ENCODE results near the gene HTN3.
"Not testable (repeated sequence)": the region's sequence is repeated elsewhere in the genome, so short reads cannot be mapped to it uniquely, and the experiment has no call there.

HTN3 gene

DNA sequence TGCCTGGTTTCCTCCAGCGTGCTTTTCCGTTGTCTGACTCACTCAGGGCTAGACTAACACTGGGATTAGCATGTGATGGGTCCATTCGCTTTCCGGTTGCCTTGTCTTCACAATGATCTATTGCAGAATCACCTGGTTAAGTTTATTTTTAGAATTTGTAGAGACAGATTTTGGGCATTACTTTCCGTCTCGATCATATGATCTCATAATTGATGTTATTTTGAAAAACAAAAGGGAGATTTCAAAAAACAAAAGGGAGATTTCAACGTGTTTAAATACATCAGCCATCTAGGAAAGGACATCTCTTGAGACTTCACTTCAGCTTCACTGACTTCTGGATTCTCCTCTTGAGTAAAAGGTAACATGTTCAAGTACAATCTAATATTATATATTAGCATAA, at the start of gene HTN3:
Gene HTN3, plus strand, starts transcription at position 301 of the 400 bp plus-strand sequence. CDS start 2,282 bp downstream, outside the sequence.
- DNase-seq = not testable (repeated sequence)

DNA sequence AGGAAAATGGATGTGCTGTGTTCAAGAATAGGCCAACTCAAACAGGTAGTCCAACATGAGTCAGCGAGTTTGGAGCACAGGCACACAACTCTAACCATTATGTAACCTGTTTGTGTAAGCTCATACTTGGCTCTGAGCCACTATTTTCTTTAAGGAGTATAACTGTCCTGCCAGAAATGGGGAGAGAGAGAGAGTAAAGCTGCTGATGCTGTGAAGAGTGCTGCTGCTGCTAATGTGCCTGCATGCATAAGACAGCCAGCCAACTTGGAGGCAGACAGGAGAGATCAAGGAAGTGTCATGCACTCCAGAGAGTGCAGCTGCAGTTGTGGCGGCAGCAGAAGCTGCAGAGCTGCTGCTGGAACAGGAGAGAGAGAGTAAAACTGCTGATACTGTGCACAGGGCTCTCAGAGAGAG, 44.2 kb upstream of the HTN3 start:
- DNase-seq = no peak

DNA sequence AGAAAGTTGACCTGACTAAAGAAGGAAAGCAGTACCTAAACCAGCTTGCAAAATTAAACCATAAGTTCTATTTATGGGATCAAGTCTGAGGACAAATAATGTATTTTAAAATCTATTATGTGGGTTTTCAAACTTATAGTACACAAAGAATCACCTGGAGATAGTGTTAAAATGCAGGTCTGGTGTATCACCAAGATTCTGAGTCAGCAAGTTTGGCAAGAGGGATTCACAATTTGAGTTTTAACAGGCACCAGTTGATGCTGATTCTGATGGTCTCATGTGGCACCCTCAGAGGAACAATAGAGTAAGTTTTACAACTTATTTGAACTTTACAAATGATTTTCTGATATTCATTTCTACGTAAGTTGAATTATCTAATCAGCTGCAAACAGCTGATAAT, 41.6 kb upstream of the HTN3 start:
- no peak for DNase-seq

DNA sequence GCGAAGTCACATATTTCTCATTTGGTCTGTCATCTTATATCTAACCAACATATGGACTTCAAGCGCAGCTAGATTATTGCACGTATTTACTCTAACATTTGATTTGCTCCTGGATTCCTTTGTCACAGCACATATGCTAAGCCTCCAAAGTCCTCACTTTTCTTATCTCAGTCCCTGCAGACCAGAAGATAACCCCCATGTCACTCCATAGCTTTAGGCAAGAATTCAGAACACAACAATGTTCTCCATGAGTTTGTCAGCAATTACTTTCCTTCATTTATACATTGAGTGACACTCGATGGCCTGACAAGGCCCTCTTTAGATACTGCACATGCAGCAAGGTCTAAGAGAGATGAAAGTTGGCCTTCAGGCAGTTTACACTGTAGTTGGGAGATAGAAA, 37.2 kb upstream of the HTN3 start:
- DNase-seq = no peak

DNA sequence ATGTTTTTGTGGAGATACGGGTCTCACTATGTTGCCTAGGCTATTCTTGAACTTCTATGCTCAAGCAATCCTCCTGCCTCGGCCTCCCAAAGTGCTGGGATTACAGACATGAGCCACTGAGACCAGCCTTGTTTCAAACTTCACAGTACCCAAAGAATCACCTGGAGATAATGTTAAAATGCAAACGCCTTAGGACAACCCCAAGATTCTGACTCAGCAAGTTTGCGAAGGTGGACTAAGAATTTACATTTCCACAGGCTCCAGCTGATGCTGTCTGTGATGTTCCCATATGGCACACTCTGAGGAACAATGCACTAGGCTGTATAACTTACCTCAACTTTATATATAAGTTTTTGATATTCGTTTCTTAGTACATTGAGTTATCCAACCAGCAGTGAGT, 33.5 kb upstream of the HTN3 start:
- DNase-seq = no peak

DNA sequence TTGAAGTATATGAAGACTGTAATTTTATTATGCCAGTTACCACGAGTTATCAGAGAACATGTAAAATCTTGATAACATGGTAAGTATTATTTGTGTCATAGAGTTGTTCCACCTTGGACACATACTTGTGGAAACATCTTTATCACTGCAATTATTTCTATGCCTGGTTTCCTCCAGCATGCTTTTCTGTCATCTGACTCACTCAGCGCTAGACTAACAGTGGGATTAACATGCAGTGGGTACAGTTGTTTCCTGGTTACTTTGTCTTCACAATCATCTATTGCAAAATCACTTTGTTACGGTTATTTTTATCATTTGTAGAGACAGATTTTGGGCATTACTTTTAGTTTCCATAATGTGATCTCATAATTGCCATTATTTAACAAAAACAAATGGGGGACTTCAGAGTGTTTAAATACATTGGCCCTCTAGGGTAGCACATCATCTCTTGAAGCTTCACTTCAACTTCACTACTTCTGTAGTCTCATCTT, 32.7 kb upstream of the HTN3 start, which contains the start of gene STATH:
Gene STATH, plus strand, starts transcription at position 441 of the 491 bp plus-strand sequence. CDS start 2,472 bp downstream, outside the sequence.
- no peak for DNase-seq

DNA sequence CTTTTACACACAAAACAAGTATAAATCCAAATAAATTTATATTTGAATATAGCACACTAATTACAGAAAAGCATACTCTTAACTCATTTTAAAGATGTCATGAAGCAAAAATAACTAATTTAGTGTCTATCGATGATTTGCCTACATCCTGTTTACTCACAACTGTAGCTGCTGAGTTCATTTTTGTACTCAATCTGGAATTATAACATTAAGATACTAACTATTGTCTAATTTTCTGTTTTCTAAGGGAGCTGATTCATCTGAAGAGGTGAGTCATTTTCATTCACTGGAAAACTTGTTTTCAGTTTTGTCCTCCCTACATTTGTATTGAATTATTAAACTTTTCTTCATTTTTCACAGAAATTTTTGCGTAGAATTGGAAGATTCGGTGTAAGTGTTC, 28.8 kb upstream of the HTN3 start:
- no peak for DNase-seq

DNA sequence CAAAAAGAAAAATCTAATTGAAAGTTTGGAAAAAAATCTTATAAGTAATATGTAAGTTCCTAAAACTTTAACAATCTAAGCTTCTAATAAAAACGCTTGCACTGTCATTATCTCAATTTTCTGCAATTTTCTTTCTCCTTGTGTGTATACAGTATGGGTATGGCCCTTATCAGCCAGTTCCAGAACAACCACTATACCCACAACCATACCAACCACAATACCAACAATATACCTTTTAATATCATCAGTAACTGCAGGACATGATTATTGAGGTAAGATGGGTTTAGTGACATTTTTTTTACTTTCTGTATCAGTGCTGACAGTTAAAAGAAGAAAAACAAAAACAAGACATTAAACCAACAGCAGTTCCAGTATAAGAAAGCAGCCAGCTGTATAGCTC, 27.5 kb upstream of the HTN3 start:
- DNase-seq = no peak

DNA sequence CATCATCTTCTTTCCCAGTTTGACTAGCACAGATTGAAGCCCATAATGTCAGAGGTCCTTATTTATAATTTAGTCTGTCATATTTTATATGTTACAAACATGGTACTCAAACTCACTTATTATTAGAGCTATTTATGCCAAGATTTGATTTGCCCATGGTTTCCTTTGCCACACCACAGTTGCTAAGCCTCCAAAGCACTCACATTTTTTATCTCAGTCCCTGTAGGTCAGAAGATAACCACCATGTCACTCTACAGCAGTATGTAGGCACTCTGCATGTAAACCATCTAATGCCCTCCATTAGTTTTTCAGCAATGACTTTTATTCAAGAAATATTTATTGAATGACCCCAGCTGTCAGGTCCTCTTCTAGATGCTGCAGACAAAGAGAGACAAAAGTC, 25.8 kb upstream of the HTN3 start:
- no peak for DNase-seq

DNA sequence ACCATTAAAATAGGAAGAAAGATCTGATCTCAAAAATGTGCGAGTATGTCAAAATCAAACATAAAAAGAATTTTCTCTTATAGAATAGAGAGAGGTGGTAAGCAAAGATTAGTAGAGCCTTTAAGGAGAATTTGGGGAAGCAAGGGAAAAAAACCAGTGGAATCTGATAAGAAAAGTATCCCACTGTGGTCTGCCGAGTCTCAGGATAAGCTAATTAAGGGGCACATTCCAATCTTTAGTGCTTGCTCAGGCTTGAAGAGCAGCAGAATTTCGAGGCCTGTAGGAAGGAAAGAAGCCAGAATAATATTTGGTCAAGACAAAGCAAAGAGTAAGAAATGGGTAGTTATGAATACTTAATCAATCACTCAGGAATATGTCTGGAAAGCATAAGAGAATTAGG, 19.5 kb upstream of the HTN3 start:
- DNase-seq = no peak

DNA sequence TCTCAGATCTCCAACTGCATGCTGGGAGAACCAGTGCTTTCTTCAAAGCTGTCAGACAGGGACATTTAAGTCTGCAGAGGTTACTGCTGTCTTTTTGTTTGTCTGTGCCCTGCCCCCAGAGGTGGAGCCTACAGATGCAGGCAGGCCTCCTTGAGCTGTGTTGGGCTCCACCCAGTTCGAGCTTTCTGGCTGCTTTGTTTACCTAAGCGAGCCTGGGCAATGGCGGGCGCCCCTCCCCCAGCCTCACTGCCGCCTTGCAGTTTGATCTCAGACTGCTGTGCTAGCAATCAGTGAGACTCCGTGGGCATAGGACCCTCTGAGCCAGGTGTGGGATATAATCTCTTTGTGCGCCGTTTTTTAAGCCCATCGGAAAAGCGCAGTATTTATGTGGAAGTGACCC, 9.3 kb upstream of the HTN3 start:
- DNase-seq = not testable (repeated sequence)

DNA sequence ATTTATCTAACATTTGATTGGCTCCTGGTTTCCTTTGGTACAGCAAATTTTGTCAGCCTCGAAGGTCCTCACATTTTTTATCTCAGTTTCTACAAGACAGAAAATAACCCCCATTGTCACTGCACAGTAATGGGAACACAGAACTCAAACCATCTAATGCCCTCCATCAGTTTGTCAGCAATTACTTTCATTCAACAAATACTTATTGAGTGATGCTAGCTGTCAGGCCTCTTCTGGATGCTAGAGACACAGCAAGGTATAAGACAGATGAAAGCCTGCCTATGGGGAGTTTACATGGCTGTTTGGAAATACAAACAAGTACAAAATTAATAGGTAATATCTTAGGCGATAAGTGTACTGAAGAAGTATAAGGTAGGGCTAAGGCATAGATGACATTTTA, 5.0 kb upstream of the HTN3 start:
- no peak for DNase-seq

DNA sequence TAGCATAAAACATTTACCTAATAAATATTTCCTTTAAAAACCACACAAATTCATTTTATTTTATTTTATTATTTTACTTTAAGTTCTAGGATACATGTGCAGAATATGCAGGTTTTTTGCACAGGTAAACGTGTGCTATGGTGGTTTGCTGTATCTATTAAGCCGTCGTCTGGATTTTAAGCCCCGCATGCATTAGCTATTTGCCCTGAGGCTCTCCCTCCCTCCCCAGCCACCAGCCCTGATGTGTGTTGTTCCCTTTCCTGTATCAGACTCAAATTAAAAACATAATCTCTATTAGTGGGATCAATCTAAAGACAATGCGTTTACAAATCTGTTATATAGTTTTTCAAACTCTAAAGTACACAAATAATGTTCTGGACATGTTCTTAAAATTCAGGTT, 1.2 kb upstream of the HTN3 start:
- no peak for DNase-seq

DNA sequence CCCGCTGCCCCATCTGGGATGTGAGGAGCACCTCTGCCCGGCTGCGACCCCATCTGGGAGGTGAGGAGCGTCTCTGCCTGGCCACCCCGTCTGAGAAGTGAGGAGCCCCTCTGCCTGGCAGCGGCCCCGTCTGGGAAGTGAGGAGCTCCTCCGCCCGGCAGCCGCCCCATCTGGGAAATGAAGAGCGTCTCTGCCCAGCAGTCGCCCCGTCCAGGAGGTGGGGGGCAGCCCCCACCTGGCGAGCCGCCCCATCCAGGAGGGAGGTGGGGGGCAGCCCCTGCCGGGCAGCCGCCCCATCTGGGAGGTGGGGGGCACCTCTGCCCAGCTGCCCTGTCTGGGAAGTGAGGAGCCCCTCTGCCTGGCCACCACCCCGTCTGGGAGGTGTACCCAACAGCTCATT, 9.3 kb downstream of the HTN3 start:
- DNase-seq = not testable (repeated sequence)

DNA sequence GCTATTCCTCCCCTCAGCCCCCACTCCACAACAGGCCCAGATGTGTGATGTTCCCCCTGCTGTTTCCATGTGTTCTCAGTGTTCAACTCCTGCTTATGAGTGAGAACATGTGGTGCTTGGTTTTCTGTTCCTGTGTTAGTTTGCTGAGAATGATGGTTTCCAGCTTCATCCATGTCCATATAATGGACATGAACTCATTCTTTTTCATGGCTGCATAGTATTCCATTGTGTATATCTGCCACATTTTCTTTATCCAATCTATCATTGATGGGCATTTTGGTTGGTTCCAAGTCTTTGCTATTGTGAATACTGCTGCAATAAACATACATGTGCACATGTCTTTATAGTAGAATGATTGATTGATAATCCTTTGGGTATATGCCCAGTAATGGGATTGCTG, 11.7 kb downstream of the HTN3 start:
- not testable (repeated sequence) for DNase-seq

DNA sequence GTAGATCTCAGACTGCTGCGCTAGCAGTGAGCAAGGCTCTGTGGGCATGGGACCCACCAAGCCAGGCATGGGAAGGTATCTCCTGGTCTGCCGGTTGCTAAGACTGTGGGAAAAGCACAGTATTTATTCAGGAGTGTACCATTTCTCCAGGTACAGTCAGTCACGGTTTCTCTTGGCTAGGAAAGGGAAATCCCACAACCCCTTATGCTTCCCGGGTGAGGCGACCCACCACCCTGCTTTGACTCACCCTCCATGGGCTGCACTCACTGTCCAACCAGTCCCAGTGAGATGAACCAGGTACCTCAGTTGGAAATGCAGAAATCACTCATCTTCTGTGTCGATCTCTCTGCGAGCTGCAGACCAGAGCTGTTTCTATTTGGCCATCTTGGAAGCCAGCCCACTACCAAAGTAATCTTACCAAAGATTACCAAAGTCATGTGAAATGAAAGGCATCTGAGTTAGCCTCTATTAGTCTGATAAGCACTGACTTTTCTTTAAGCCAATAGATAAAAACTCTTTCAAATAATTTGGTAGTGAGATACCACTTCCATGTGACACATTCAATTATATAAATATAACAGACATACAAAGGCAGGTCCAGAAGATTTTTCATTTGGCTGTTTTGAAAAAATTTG, 13.5 kb downstream of the HTN3 start:
- no peak for DNase-seq

DNA sequence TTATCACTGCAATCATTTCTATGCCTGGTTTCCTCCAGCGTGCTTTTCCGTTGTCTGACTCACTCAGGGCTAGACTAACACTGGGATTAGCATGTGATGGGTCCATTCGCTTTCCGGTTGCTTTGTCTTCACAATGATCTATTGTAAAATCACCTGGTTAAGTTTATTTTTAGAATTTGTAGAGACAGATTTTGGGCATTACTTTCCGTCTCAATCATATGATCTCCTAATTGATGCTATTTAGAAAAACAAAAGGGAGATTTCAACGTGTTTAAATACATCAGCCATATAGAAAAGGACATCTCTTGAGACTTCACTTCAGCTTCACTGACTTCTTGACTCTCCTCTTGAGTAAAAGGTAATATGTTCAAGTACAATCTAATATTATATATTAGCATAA, 21.9 kb downstream of the HTN3 start, which contains the start of gene HTN1:
Gene HTN1, plus strand, starts transcription at position 301 of the 400 bp plus-strand sequence. CDS start 2,639 bp downstream, outside the sequence.
- DNase-seq = not testable (repeated sequence)

DNA sequence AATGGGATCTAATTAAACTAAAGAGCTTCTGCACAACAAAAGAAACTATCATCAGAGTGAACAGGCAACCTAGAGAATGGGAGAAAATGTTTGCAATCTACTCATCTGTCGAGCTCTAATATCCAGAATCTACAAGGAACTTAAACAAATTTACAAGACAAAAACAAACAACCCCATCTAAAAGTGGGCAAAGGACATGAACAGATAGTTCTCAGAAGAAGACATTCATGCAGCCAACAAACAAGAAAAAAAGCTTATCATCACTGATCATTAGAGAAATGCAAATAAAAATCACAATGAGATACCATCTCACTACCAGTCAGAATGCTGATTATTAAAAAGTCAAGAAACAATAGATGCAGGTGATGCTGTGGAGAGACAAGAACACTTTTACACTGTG, 28.3 kb downstream of the HTN3 start:
- not testable (repeated sequence) for DNase-seq

DNA sequence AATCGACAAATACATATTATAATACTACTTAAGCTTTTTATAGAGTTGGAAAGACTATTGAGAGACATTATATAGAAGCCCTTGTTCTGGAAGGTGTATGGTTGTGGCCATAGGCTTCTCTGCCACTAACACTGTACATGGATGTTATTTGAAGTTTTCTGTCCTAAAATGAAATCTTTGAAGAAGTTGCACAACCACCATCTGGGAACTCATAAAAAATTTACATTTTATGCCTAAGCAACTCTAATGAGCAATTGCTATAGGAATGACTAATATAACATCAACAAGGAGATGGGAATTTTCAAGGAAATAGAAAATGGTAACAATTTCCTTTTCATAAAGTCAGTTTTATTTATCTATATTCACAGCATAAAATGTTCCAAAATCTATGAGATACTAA, 29.4 kb downstream of the HTN3 start:
- no peak for DNase-seq

DNA sequence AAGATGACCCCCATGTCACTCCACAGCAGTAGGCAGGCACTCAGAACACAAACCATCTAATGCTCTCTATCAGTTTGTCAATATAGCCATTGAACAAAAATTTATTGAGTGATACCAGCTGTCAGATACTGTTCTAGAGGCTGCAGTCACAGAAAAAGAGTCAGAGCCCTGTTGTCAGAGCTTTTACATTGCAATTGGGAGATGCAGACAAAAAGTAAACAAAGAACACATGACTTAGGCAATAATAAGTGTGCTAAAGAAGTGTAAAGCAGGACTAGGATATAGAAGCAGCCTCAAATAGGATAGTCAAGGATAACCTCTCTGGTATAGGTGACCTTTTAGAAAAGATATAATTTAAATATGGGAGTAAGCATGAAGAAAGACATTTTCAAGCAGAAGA, 30.9 kb downstream of the HTN3 start:
- DNase-seq = no peak

DNA sequence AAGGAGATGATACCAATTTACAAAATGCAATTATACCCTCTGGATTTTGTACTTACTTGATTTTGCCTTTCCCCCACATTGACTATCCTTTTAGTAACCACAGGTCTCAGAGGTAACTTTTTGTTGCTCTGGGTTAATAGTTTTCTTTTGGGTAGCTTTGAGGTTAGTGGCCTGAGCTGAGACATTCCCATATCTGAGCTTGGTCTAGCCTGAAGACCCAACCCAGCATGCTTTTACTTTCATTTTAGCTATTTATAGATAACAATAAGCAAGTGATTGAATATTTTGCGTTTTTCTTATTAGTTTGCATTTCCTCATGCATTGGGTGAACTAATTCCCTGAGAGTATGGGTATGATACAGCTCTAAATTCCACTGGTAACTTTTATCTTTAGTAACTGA, 33.7 kb downstream of the HTN3 start:
- DNase-seq = no peak

DNA sequence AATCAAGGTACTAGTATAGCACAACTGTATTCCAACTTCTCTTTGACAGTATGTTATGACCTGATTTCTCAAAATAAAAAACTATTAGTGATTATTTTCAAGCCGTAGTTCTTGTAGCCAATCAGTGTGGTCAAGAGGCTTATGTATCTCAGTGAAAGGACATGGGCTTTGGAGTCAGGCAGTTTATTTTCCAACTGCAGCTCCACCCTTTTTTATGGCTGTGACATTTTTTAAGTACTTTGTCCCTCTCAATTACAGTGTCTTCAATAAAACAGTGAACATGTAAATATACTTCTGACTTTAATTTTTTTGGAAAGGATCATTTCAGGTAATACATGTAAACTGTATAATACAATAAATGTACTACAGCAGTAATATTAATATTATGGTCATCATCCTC, 51.9 kb downstream of the HTN3 start:
- no peak for DNase-seq
